IMR-90 (cell line): ENCODE results near the gene CCR9. TPM values are rescaled to one million over a fixed set of nuclear protein-coding genes. Genes with fewer than 3 reads are reported as not detected.
A peak's percentile ranks its signal among the peaks of the same experiment; 100 is the strongest.

Experiments
- ATAC-seq: fragments of 200-7000 bp; cut with Tn5 transposase; 2 replicates; pipeline ENCODE4 v1.9.1; 2020; ENCODE audit warnings: low read depth, mild to moderate bottlenecking, moderate library complexity
- BruUV-seq: library from RNA; stranded (reverse); fragments of 400-500 nt; replicated peaks from 2 replicates; lab custom pipeline; 2021; lab: Mats Ljungman, UMichigan
- CTCF ChIA-PET: fragments of 300-600 bp; formaldehyde crosslinking; extraction: SDS; loops from one replicate; lab custom pipeline; 2021; ENCODE audit warnings: antibody characterized with exemption; lab: Yijun Ruan, JAX
- POLR2A ChIA-PET: fragments of 300-600 bp; sonication (Branson Sonifier 250); formaldehyde crosslinking; loops from one replicate; lab custom pipeline; 2022; ENCODE audit warnings: antibody characterized with exemption; ENCODE audit not compliant: unreplicated experiment; lab: Charles Lee
- DNase-seq: peaks from one replicate; pipeline ENCODE4 v3.0.0; 2013
- H2AFZ ChIP-seq: replicated peaks from 2 replicates; pipeline ENCODE3; 2013; ENCODE audit warnings: low read length, mild to moderate bottlenecking; ENCODE audit not compliant: poor library complexity
- H2AK5ac ChIP-seq: 2 replicates; pipeline ENCODE4 v1.6.1; 2013; ENCODE audit warnings: low read depth, low read length, inconsistent platforms
- H2AK9ac ChIP-seq: replicated peaks from 2 replicates; pipeline ENCODE3; 2013; ENCODE audit warnings: mild to moderate bottlenecking, low read depth, low read length, moderate library complexity; ENCODE audit not compliant: poor library complexity
- H2BK120ac ChIP-seq: 2 replicates; pipeline ENCODE4 v1.6.1; 2013; ENCODE audit warnings: low read depth, low read length, inconsistent platforms
- H2BK15ac ChIP-seq: 3 replicates; pipeline ENCODE4 v1.6.1; 2013; ENCODE audit warnings: low read depth, low read length, inconsistent platforms
- H2BK20ac ChIP-seq: 2 replicates; pipeline ENCODE4 v1.6.1; 2013; ENCODE audit warnings: low read depth, mild to moderate bottlenecking, inconsistent platforms, low read length, moderate library complexity
- H2BK5ac ChIP-seq: 2 replicates; pipeline ENCODE4 v1.6.1; 2013; ENCODE audit warnings: mild to moderate bottlenecking, low read depth, low read length, inconsistent platforms; ENCODE audit not compliant: poor library complexity, severe bottlenecking
- H3K14ac ChIP-seq: replicated peaks from 2 replicates; pipeline ENCODE4 v1.6.1; 2013; ENCODE audit warnings: low read depth, low read length, inconsistent platforms
- H3K18ac ChIP-seq: 2 replicates; pipeline ENCODE4 v1.6.1; 2013; ENCODE audit warnings: low read depth, low read length, control low read depth
- H3K23ac ChIP-seq: 2 replicates; pipeline ENCODE4 v1.6.1; 2013; ENCODE audit warnings: low read depth, low read length, inconsistent platforms
- H3K27ac ChIP-seq: 2 replicates; pipeline ENCODE4 v1.5.1; 2013; ENCODE audit warnings: mild to moderate bottlenecking, control low read depth, low read length; ENCODE audit not compliant: insufficient read depth
- H3K27me3 ChIP-seq: 2 replicates; pipeline ENCODE4 v1.6.1; 2013; ENCODE audit warnings: low read length; ENCODE audit not compliant: control insufficient read depth, insufficient read depth
- H3K36me3 ChIP-seq: 2 replicates; pipeline ENCODE4 v1.6.1; 2013; ENCODE audit warnings: low read length, mixed read lengths; ENCODE audit not compliant: control insufficient read depth, insufficient read depth
- H3K4ac ChIP-seq: 2 replicates; pipeline ENCODE4 v1.6.1; 2013; ENCODE audit warnings: low read depth, low read length, inconsistent platforms
- H3K4me1 ChIP-seq: 2 replicates; pipeline ENCODE4 v1.6.1; 2013; ENCODE audit warnings: low read length, mixed read lengths; ENCODE audit not compliant: control insufficient read depth, insufficient read depth
- H3K4me2 ChIP-seq: 2 replicates; pipeline ENCODE4 v1.6.1; 2013; ENCODE audit warnings: low read depth, mild to moderate bottlenecking, control low read depth, low read length, moderate library complexity
- H3K4me3 ChIP-seq: 2 replicates; pipeline ENCODE4 v1.5.1; 2013; ENCODE audit warnings: low read depth, mild to moderate bottlenecking, control low read depth, low read length, moderate library complexity; ENCODE audit not compliant: insufficient read depth
- H3K56ac ChIP-seq: 2 replicates; pipeline ENCODE4 v1.6.1; 2013; ENCODE audit warnings: low read length, inconsistent platforms; ENCODE audit not compliant: insufficient read depth; ENCODE audit errors: extremely low read depth
- H3K79me1 ChIP-seq, 2 experiments: 2 replicates each; pipeline ENCODE4 v1.6.1; 2013; ENCODE audit warnings: low read length in 2 of 2, inconsistent platforms in 1 of 2, low read depth in 1 of 2
- H3K9ac ChIP-seq: 2 replicates; pipeline ENCODE4 v1.6.1; 2013; ENCODE audit warnings: low read depth, low read length, control low read depth
- H3K9me1 ChIP-seq: 2 replicates; pipeline ENCODE4 v1.6.1; 2013; ENCODE audit warnings: low read length, inconsistent platforms; ENCODE audit not compliant: insufficient read depth
- H3K9me3 ChIP-seq: 2 replicates; pipeline ENCODE4 v1.6.1; 2013; ENCODE audit warnings: low read length; ENCODE audit not compliant: control insufficient read depth, insufficient read depth
- H4K20me1 ChIP-seq: 2 replicates; pipeline ENCODE4 v1.6.1; 2013; ENCODE audit warnings: low read length, inconsistent platforms; ENCODE audit not compliant: insufficient read depth
- H4K5ac ChIP-seq: 2 replicates; pipeline ENCODE4 v1.6.1; 2013; ENCODE audit warnings: mild to moderate bottlenecking, low read depth, low read length, control low read depth
- H4K8ac ChIP-seq, 2 experiments: 2 replicates each; pipeline ENCODE4 v1.6.1; 2013; ENCODE audit warnings: low read depth in 2 of 2, low read length in 2 of 2, control low read depth in 1 of 2, inconsistent platforms in 1 of 2
- H4K91ac ChIP-seq: 2 replicates; pipeline ENCODE4 v1.6.1; 2013; ENCODE audit warnings: low read depth, low read length, inconsistent platforms; ENCODE audit not compliant: insufficient read depth
- MAFK ChIP-seq: IDR thresholded peaks from 2 replicates; pipeline ENCODE4 v1.6.1; 2012; ENCODE audit warnings: low read depth, low read length, improper control_type of control experiment
- NFE2L2 ChIP-seq: fragments of 150-350 bp; IDR thresholded peaks from 2 replicates; pipeline ENCODE4 v1.6.1; 2016; ENCODE audit warnings: low read depth, mild to moderate bottlenecking, low read length
- POLR2A ChIP-seq: IDR thresholded peaks from 2 replicates; pipeline ENCODE4 v1.6.1; 2012; ENCODE audit warnings: mild to moderate bottlenecking, low read depth, low read length
- RCOR1 ChIP-seq: IDR thresholded peaks from 2 replicates; pipeline ENCODE4 v1.6.1; 2012; ENCODE audit warnings: mild to moderate bottlenecking, low read length, improper control_type of control experiment; ENCODE audit not compliant: insufficient replicate concordance
- SMC3 ChIP-seq: fragments of 150-350 bp; IDR thresholded peaks from 2 replicates; pipeline ENCODE4 v1.6.1; 2016; ENCODE audit warnings: low read depth, mild to moderate bottlenecking, antibody characterized with exemption, low read length, moderate library complexity
- WGBS, 2 experiments: methylation state at CpG; one replicate each; pipeline versions ENCODE4 v1.1.5 to v1.1.7; 2013; ENCODE audit warnings: missing lambda C conversion rate in 2 of 2; ENCODE audit not compliant: insufficient read length in 1 of 2; ENCODE audit errors: extremely low coverage in 2 of 2; 5-methylcytosine and 5-hydroxymethylcytosine counted together
- dilution Hi-C: fragments of 300-500 bp; cut with HindIII; formaldehyde crosslinking; loops from one replicate; pipeline ENCODE4 v1.14.3; 2018; ENCODE audit warnings: low sequenced_read_pairs; ENCODE audit not compliant: unreplicated experiment
- in situ Hi-C: fragments of 300-500 bp; cut with MboI; formaldehyde crosslinking; loops from 3 replicates; pipeline ENCODE4 v1.14.3; 2019; ENCODE audit warnings: low sequenced_read_pairs, inconsistent platforms, mixed read lengths
- intact Hi-C: fragments of 100-400 bp; cut with micrococcal nuclease; formaldehyde crosslinking; loops from 2 replicates; pipeline ENCODE4 v1.10.0; 2022
- polyA plus RNA-seq, 3 experiments: library from polyadenylated mRNA; depleted of rRNA; stranded (reverse); fragments of >200 nt; gene quantifications; 2 replicates each; pipeline ENCODE4 v1.2.3, GENCODE V29; 2012; ENCODE audit warnings: low replicate concordance in 1 of 3
- total RNA-seq: library from RNA; depleted of rRNA; stranded (reverse); fragments of >200 nt; gene quantifications from 2 replicates; pipeline ENCODE4 v1.2.3, GENCODE V29; 2012
- TF ChIP-seq, protein P1 (sequence below): conservative IDR thresholded peaks from 2 replicates; pipeline ENCODE4 v1.5.1; 2012; ENCODE audit warnings: mild to moderate bottlenecking, low read depth, low read length, improper control_type of control experiment
- TF ChIP-seq, protein P2 (sequence below): fragments of 150-350 bp; IDR thresholded peaks from 2 replicates; pipeline ENCODE4 v1.6.1; 2017; ENCODE audit warnings: mild to moderate bottlenecking, antibody characterized with exemption, low read length, low read depth
- TF ChIP-seq, protein P3 (sequence below): fragments of 150-350 bp; IDR thresholded peaks from 2 replicates; pipeline ENCODE4 v1.6.1; 2016; ENCODE audit warnings: low read depth, mild to moderate bottlenecking, low read length, moderate library complexity, borderline replicate concordance

Gene CCR9
- total and polyA plus RNA-seq, 2 of the 4 experiments (the other 2 are of a cell fraction) = not detected

DNA sequence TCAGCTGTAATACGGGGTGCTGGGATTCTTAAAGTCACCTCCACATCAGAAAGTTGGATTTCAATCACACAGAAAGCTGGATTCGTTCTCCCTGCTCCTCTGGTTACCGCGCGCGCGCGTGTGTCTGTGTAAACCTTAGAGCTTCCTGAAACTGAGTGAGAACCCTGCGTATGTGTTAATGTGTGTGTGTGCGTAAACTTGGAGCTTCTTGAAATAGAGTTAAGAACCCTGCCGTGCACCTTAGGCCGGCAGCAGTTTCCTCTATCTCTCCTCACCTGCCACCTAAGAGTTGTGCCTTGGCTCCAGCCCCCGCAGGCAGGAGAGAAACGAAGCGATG is 45.0 kb upstream of the CCR9 start:
- no peak overlapping the region for H3K56ac ChIP-seq
- H3K4ac ChIP-seq = no peak overlapping the region
- no TSS peak for BruUV-seq
- H3K27ac ChIP-seq = no peak overlapping the region
- TF ChIP-seq, protein P1, sequence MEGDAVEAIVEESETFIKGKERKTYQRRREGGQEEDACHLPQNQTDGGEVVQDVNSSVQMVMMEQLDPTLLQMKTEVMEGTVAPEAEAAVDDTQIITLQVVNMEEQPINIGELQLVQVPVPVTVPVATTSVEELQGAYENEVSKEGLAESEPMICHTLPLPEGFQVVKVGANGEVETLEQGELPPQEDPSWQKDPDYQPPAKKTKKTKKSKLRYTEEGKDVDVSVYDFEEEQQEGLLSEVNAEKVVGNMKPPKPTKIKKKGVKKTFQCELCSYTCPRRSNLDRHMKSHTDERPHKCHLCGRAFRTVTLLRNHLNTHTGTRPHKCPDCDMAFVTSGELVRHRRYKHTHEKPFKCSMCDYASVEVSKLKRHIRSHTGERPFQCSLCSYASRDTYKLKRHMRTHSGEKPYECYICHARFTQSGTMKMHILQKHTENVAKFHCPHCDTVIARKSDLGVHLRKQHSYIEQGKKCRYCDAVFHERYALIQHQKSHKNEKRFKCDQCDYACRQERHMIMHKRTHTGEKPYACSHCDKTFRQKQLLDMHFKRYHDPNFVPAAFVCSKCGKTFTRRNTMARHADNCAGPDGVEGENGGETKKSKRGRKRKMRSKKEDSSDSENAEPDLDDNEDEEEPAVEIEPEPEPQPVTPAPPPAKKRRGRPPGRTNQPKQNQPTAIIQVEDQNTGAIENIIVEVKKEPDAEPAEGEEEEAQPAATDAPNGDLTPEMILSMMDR = no peak
- TF ChIP-seq, protein P2, sequence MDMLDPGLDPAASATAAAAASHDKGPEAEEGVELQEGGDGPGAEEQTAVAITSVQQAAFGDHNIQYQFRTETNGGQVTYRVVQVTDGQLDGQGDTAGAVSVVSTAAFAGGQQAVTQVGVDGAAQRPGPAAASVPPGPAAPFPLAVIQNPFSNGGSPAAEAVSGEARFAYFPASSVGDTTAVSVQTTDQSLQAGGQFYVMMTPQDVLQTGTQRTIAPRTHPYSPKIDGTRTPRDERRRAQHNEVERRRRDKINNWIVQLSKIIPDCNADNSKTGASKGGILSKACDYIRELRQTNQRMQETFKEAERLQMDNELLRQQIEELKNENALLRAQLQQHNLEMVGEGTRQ = no peak
- TF ChIP-seq MAFK = no peak
- no peak for TF ChIP-seq SMC3
- TF ChIP-seq NFE2L2 = no peak
- TF ChIP-seq, protein P3, sequence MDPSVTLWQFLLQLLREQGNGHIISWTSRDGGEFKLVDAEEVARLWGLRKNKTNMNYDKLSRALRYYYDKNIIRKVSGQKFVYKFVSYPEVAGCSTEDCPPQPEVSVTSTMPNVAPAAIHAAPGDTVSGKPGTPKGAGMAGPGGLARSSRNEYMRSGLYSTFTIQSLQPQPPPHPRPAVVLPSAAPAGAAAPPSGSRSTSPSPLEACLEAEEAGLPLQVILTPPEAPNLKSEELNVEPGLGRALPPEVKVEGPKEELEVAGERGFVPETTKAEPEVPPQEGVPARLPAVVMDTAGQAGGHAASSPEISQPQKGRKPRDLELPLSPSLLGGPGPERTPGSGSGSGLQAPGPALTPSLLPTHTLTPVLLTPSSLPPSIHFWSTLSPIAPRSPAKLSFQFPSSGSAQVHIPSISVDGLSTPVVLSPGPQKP = no peak
- TF ChIP-seq POLR2A = no peak
- TF ChIP-seq RCOR1 = no peak
- DNase-seq (peak; percentile 17), ATAC-seq (peak; percentile 53)
- H4K5ac ChIP-seq = no peak overlapping the region
- H2BK120ac ChIP-seq = no peak overlapping the region
- H2BK5ac ChIP-seq = no peak overlapping the region
- no peak overlapping the region for H4K91ac ChIP-seq
- H3K9me3 ChIP-seq = no peaks in the 10 kb centered on the region
- H4K20me1 ChIP-seq = no peaks in the 10 kb centered on the region
- H4K8ac ChIP-seq = peak overlapping the region in 1 of 2 experiments; percentile 24; a peak in 1 of 4 replicates
- POLR2A ChIA-PET = no interaction called here
- no peak overlapping the region for H2BK15ac ChIP-seq
- no peaks in the 10 kb centered on the region for H3K9me1 ChIP-seq
- in situ Hi-C loops = no loop called here
- H2BK20ac ChIP-seq = no peak overlapping the region
- no peak overlapping the region for H3K18ac ChIP-seq
- peak overlapping the region; percentile 98 for H2AFZ ChIP-seq
- peaks cover 5% of the 10 kb centered on the region in 2 experiments; a peak in 1 of 4 replicates for H3K79me1 ChIP-seq
- no CpG with 5 or more reads among the region's 15 CpGs for WGBS, 2 experiments
- H3K36me3 ChIP-seq = peaks cover 3% of the 10 kb centered on the region; the same call in 1 of the 2 replicates
- peak overlapping the region; percentile 47 for H3K9ac ChIP-seq
- intact Hi-C loops = loop anchor here (5.0 kb wide), 1 partner anchor 236 kb away; no protein-coding TSS in a partner anchor
- peak overlapping the region; percentile 63 for H3K4me3 ChIP-seq
- H3K4me2 ChIP-seq = peak overlapping the region; percentile 82
- H3K4me1 ChIP-seq = 0 out of 2 replicates have a peak, but pooled peaks cover 2% of the 10 kb centered on the region
- H3K27me3 ChIP-seq = peaks cover 2% of the 10 kb centered on the region; the same call in 1 of the 2 replicates
- dilution Hi-C loops = no loop called here
- no peak overlapping the region for H2AK5ac ChIP-seq
- no peak overlapping the region for H3K14ac ChIP-seq
- CTCF ChIA-PET = interaction anchor here (1.0 to 1.1 kb wide), 2 partner anchors 66 to 88 kb away, joined by 3 read pairs; no protein-coding TSS in a partner anchor
- peak overlapping the region; percentile 48 for H2AK9ac ChIP-seq
- no peak overlapping the region for H3K23ac ChIP-seq
